ENCODE measurements around the gene DSC1.

- TF ChIP-seq ETS1 (IDR thresholded peaks at IDR 0.05) (no peak), POLR2AphosphoS5 (IDR thresholded peaks at IDR 0.05; ENCODE audit: low read depth) (no peak), CTCF (conservative IDR thresholded peaks at IDR 0.05; ENCODE audit: low read depth in 2 of 2) (no peak), EZH2 (IDR thresholded peaks at IDR 0.05; ENCODE audit: low read depth, unreplicated experiment) (no peak)
Observed at GRCh38 chr18:31195063-31195462, 32.4 kb upstream of the DSC1 start.
